PC-9 (cell line): ENCODE data around the gene USP34. TPM values are rescaled to one million over a fixed set of nuclear protein-coding genes. Genes with fewer than 3 reads are reported as not detected.

Source experiments
- BruUV-seq: library from RNA; stranded (reverse); fragments of 400-500 nt; replicated peaks from 2 replicates; lab custom pipeline; 2021; lab: Mats Ljungman, UMichigan
- CTCF ChIA-PET: fragments of 300-600 bp; sonication (Branson Sonifier 250); formaldehyde crosslinking; loops from one replicate; lab custom pipeline; 2022; ENCODE audit warnings: antibody characterized with exemption; lab: Charles Lee
- POLR2A ChIA-PET: fragments of 300-600 bp; sonication (Branson Sonifier 250); formaldehyde crosslinking; loops from one replicate; lab custom pipeline; 2022; ENCODE audit warnings: antibody characterized with exemption; ENCODE audit not compliant: unreplicated experiment; lab: Charles Lee
- DNase-seq, 2 experiments: peaks; one replicate each; pipeline versions ENCODE4 v3.0.0 to v3.0.0-alpha.2; 2015 to 2022; ENCODE audit warnings: mixed read lengths in 1 of 2
- H2AFZ ChIP-seq: fragments of 200-600 bp; sonication (generic); 2 replicates; pipeline ENCODE4 v1.8.1; 2017; ENCODE audit warnings: antibody characterized with exemption
- H3F3A ChIP-seq: fragments of 200-600 bp; sonication (generic); 2 replicates; pipeline ENCODE4 v1.8.1; 2017; ENCODE audit warnings: antibody characterized with exemption, mild to moderate bottlenecking, low read depth; ENCODE audit not compliant: insufficient read depth
- H3K27ac ChIP-seq: fragments of 200-600 bp; sonication (generic); 2 replicates; pipeline ENCODE4 v1.6.1; 2016; ENCODE audit warnings: mixed run types
- H3K27me3 ChIP-seq: fragments of 200-600 bp; sonication (generic); 2 replicates; pipeline ENCODE4 v1.6.1; 2016; ENCODE audit warnings: low read depth, mixed run types; ENCODE audit not compliant: insufficient read depth
- H3K36me3 ChIP-seq: fragments of 200-600 bp; sonication (generic); 2 replicates; pipeline ENCODE4 v1.6.1; 2016; ENCODE audit warnings: low read depth, mixed run types
- H3K4me1 ChIP-seq: fragments of 200-600 bp; sonication (generic); replicated peaks from 2 replicates; pipeline ENCODE4 v1.6.1; 2016; ENCODE audit warnings: mixed run types; ENCODE audit not compliant: insufficient read depth
- H3K4me2 ChIP-seq: fragments of 200-600 bp; sonication (generic); 2 replicates; pipeline ENCODE4 v1.6.1; 2017; ENCODE audit warnings: mixed run types
- H3K4me3 ChIP-seq: fragments of 200-600 bp; sonication (generic); 2 replicates; pipeline ENCODE4 v1.6.1; 2016; ENCODE audit warnings: mixed run types
- H3K79me2 ChIP-seq: fragments of 200-600 bp; sonication (generic); 2 replicates; pipeline ENCODE4 v1.6.1; 2017; ENCODE audit warnings: low read depth, mixed run types
- H3K9me2 ChIP-seq: fragments of 200-600 bp; sonication (generic); 2 replicates; pipeline ENCODE4 v1.8.1; 2017; ENCODE audit warnings: mild to moderate bottlenecking; ENCODE audit not compliant: insufficient read depth
- H3K9me3 ChIP-seq: fragments of 200-600 bp; sonication (generic); 2 replicates; pipeline ENCODE4 v1.8.1; 2016; ENCODE audit warnings: low read depth; ENCODE audit not compliant: insufficient read depth
- H4K20me1 ChIP-seq: fragments of 200-600 bp; sonication (generic); 2 replicates; pipeline ENCODE4 v1.8.1; 2017; ENCODE audit not compliant: insufficient read depth
- CTCF ChIP-seq: fragments of 200-600 bp; sonication (generic); conservative IDR thresholded peaks from 2 replicates; pipeline ENCODE4 v1.6.1; 2017; ENCODE audit warnings: mixed run types, antibody characterized with exemption, mild to moderate bottlenecking, moderate library complexity
- EZH2 ChIP-seq: fragments of 200-600 bp; sonication (generic); IDR thresholded peaks from 2 replicates; pipeline ENCODE4 v1.8.0; 2017; ENCODE audit warnings: antibody characterized with exemption, low read depth
- intact Hi-C: fragments of 100-400 bp; cut with micrococcal nuclease; formaldehyde crosslinking; loops from one replicate; pipeline ENCODE4 v1.10.0; 2022; ENCODE audit not compliant: unreplicated experiment
- total RNA-seq: library from RNA; stranded (reverse); gene quantifications from 2 replicates; pipeline ENCODE4 v1.2.3, GENCODE V29; 2021

Gene USP34
- total RNA-seq, 1 experiment from 2014 or later, result 120 TPM

GRCh38 chr2:61184263-61184662 lies 286.6 kb downstream of the USP34 start:
- Histone ChIP-seq H3K27me3 (no peaks in the 10 kb centered on the region), H3K4me3 (no peak overlapping the region), H3K9me3 (no peaks in the 10 kb centered on the region; the same call in 1 of the 2 replicates), H3K27ac (no peak overlapping the region), H2AFZ (no peak overlapping the region), H4K20me1 (0 out of 2 replicates have a peak, but pooled peaks cover 7% of the 10 kb centered on the region), H3K9me2 (no peaks in the 10 kb centered on the region), H3K4me2 (no peak overlapping the region), H3K36me3 (peaks cover 82% of the 10 kb centered on the region), H3F3A (peaks cover 22% of the 10 kb centered on the region; the same call in 1 of the 2 replicates), H3K4me1 (peaks cover 11% of the 10 kb centered on the region), H3K79me2 (peaks cover 19% of the 10 kb centered on the region)
- BruUV-seq, result no TSS peak
- TF ChIP-seq CTCF, result no peak
- no peak for TF ChIP-seq EZH2
- CTCF ChIA-PET, result no interaction called here
- no peak for DNase-seq
- intact Hi-C loops, result no loop called here
- POLR2A ChIA-PET, result no interaction called here

GRCh38 chr2:61183795-61184194 lies 287.1 kb downstream of the USP34 start:
- no peaks in the 10 kb centered on the region for H3K9me2 ChIP-seq
- no peak for DNase-seq
- peaks cover 19% of the 10 kb centered on the region; the same call in 1 of the 2 replicates for H3F3A ChIP-seq
- peaks cover 85% of the 10 kb centered on the region for H3K36me3 ChIP-seq
- no peak overlapping the region for H3K4me2 ChIP-seq
- no peak overlapping the region for H2AFZ ChIP-seq
- H3K4me3 ChIP-seq, result no peak overlapping the region
- 0 out of 2 replicates have a peak, but pooled peaks cover 7% of the 10 kb centered on the region for H4K20me1 ChIP-seq
- intact Hi-C loops, result no loop called here
- H3K27ac ChIP-seq, result no peak overlapping the region
- BruUV-seq, result no TSS peak
- ChIA-PET CTCF (no interaction called here), POLR2A (no interaction called here)
- no peaks in the 10 kb centered on the region for H3K27me3 ChIP-seq
- TF ChIP-seq EZH2 (no peak), CTCF (no peak)
- no peaks in the 10 kb centered on the region; the same call in 1 of the 2 replicates for H3K9me3 ChIP-seq
- H3K4me1 ChIP-seq, result peaks cover 16% of the 10 kb centered on the region
- H3K79me2 ChIP-seq, result peaks cover 24% of the 10 kb centered on the region

- ChIA-PET CTCF (no interaction called here), POLR2A (no interaction called here)
- peaks cover 38% of the 10 kb centered on the region for H3K79me2 ChIP-seq
- H3K4me2 ChIP-seq, result no peak overlapping the region
- TF ChIP-seq CTCF, result no peak
- TF ChIP-seq EZH2, result no peak
- H3K9me3 ChIP-seq, result no peaks in the 10 kb centered on the region; the same call in 1 of the 2 replicates
- H3K4me1 ChIP-seq, result peaks cover 24% of the 10 kb centered on the region
- BruUV-seq, result no TSS peak
- H3K4me3 ChIP-seq, result no peak overlapping the region
- no peak overlapping the region for H3K27ac ChIP-seq
- no peaks in the 10 kb centered on the region for H3K9me2 ChIP-seq
- H3F3A ChIP-seq, result peaks cover 11% of the 10 kb centered on the region; the same call in 1 of the 2 replicates
- intact Hi-C loops, result no loop called here
- H3K36me3 ChIP-seq, result peaks cover 70% of the 10 kb centered on the region
- 0 out of 2 replicates have a peak, but pooled peaks cover 7% of the 10 kb centered on the region for H4K20me1 ChIP-seq
- no peak for DNase-seq
- no peak overlapping the region for H2AFZ ChIP-seq
- H3K27me3 ChIP-seq, result no peaks in the 10 kb centered on the region
These were observed 288.9 kb downstream of the USP34 start for GRCh38 chr2:61182059-61182383.
